NCI-H1105 treated with DMSO at 0.1 percent for 48 hours (cell line): Measurements from ENCODE around the gene COX6B1.
"Not testable (repeated sequence)": the region's sequence is repeated elsewhere in the genome, so short reads cannot be mapped to it uniquely, and the experiment has no call there.

Experiments
- DNase-seq: peaks from one replicate; lab custom pipeline; 2025; lab: John Stamatoyannopoulos, UW

COX6B1 gene

GRCh38 chr19:35665604-35666003 is 17.5 kb downstream of the COX6B1 start:
- DNase-seq = no peak

GRCh38 chr19:35666251-35666913 is 18.3 kb downstream of the COX6B1 start, which contains the start of gene UPK1A:
Gene UPK1A, plus strand, starts transcription at chr19:35666517. Its CDS starts 296 bp downstream, at chr19:35666813.
- no peak for DNase-seq

- no peak for DNase-seq
Measured at GRCh38 chr19:35669566-35669965, 21.4 kb downstream of the COX6B1 start.

DNA sequence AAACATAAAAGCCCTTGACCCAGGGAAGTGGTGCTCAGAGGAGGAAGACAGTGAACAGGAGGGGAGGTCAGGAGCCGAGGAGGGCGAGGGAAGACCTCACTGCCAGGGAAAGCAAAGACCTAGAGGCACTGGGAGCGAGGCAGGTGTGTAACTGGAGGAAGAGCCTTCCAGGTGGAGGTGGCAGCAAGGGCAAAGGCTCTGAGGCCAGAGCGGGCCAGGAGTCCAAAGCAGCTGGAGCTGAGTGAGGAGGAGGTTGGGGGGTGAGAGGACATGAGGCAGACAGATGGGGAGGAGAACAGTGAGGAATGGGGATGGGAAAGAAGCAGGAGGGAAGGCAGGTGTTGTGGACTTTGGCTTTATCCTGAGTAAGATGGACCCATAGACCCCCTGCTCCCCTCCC is 21.9 kb downstream of the COX6B1 start:
- DNase-seq = no peak

DNA sequence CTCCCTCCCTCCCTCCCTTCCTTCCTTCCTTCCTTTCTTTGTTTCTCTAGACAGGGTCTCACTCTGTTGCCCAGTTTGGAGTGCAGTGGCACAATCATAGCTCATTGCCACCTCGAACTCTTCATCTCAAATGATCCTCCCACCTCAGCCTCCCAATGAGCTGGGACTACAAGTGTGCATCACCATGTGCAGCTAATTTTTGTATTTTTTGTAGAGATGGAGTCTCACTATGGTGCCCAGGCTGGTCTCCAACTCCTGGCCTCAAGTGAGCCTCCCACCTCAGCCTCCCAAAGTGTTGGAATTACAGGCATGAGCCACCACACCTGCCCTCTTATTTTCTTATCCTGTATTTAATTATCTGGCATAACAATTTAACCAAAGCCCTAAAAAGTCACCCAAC is 22.6 kb downstream of the COX6B1 start:
- no peak for DNase-seq

DNA sequence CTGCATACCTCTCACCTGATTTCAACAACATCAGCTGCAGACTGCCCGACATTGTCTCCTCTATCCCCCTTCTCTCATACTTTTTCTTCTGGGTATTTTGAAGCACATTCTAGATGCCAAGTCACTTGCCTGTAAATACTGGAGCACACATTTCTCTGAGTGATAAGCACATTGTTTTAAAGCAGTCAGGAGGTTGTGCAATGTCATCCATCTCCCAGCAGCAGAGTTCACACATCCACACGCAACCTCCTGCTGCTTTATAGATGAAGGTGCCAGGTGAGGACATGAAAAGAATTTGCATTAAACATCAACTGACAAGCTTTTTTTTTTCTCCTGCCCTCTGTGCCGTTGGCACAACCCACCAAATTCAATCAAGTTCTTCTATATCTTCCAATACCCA is 23.7 kb downstream of the COX6B1 start:
- no peak for DNase-seq

DNA sequence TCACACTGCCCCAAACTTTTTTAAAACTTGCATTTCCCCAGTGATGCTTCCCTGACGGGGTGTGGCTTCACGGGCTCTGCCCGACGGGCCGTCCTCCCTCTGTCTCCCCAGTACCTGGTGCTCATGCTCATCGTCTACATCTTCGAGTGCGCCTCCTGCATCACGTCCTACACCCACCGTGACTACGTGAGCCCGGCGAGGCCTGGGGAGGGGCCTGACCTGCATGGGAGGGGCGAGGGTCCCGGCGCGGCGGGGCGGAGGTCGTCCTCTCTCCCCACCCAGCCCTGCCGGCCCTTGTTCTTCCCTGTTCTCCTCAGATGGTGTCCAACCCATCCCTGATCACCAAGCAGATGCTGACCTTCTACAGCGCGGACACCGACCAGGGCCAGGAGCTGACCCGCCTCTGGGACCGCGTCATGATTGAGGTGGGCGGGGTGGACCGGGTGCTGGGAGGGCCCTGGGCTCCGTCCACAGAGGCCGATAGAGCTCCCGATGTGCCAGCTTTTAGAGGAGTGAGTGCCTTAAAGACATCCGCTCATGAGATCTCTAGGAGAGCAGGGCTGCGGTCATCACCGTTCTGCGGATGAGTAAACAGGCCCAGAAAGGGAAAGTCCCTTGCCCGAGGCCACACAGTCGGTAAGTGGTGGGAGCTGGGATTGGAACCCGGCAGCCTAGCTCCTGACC is 25.1 kb downstream of the COX6B1 start:
- no peak for DNase-seq

GRCh38 chr19:35675589-35676140 is 27.5 kb downstream of the COX6B1 start:
- DNase-seq = no peak

- DNase-seq = no peak
Measured at GRCh38 chr19:35689836-35690235, 41.7 kb downstream of the COX6B1 start.

DNA sequence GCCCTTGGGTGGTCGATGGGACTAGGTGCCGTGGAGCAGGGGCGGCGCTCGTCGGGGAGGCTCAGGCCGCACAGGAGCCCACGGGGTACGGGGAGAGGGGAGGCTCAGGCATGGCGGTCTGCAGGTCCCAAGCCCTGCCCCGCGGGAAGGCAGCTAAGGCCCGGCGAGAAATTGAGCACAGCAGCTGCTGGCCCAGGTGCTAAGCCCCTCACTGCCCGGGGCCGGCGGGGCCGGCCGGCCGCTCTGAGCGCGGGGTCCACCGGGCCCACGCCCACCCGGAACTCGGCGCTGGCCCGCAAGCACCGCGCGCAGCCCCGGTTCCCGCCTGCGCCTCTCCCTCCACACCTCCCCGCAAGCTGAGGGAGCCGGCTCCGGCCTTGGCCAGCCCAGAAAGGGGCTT is 43.0 kb downstream of the COX6B1 start:
- not testable (repeated sequence) for DNase-seq

- no peak for DNase-seq
Measured at GRCh38 chr19:35692010-35692409, 43.9 kb downstream of the COX6B1 start.

- no peak for DNase-seq
Measured at GRCh38 chr19:35693422-35693821, 45.3 kb downstream of the COX6B1 start.

DNA sequence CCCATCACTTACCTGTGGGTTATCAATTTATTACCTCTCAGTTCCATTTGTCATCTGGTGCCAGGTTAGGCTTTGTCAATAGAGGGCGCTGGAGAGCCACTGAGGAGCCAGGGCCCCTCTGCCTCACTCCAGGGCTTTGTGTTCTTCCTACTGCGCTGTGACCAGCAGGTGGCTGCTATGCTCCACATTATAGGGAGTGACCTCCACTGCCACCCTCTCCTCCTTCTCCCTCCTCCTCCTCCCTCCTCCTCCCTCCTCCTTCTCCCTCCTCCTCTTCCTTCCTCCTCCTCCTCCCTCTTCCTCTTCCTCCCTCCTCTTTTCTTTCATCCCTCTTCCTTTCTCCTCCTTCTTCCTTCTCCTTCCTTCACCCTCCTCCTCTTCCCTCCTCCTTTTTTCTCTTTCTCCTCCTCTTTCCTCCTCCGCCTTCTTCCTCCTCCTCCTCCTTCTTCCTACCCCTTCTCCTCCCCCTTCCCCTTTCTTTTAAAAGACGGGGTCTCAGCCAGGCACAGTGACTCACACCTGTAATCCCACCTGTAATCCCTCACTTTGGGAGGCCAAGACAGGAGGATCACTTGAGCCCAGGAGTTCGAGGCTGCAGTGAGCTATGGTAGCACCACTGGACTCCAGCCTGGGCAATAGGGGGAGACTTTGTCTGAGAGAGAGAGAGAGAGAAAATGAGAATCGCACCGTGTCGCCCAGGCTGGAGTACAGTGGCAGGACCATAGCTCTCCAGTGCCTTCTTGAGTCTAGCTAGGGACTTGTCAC is 45.9 kb downstream of the COX6B1 start:
- peak; percentile 86 for DNase-seq

- DNase-seq = no peak
Measured at GRCh38 chr19:35695895-35696422, 47.8 kb downstream of the COX6B1 start.

DNA sequence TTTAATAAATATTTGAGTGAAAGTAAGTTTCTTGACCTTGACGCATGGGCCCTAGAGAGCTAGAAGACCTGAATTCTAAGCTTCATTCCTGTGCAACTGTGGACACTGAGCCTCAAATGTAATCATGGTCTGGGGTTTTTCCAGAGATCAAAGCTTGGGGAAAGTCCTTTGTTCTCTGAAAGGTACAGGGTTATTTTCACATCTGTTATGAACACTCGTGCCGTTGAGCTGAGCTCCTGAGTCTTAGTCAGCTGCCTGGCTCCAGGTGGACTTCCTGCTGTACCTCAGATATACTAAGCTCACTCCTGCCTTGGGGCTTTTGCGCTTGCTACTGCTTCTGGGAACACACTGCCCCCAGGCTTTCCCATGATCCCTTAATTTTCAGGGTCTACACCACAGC is 48.7 kb downstream of the COX6B1 start:
- no peak for DNase-seq

DNA sequence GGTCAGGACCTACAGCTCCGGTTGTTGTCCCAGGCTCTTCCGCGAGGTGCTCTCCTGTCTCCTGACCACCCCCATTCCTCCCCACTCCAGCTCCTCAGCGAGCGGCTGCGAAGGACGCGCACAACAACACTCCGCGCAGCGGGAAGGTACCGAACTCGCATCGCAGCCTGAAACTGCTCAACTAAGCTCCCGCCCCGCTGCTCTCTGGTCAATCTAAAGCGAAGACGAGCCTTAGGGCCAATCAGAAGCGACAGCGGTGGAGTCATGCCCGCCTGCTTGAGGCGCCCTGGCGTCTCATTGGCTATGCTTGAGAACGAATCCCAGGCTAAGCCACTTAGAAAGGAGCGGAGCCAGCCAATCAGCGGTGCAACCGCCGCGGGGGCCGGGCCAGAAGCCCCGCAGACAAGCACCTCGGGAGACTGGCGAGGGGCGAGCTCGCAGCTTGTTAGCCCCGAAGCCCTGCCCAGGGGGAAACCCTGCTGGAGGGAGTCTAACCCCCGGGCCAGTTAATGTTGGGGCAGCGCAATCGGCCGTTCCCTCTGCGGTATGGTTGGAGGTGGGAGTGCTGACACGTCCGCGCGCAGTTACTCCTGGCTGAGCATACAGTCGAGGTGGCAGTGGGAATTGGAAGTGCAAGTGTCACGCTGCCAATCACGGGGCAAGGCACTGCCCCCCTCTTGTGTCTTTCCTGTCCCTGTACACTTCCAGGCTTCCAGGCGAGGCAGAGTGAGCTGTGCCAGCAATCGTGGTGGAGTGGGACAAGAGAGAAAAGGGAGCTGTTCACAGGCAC is 54.3 kb downstream of the COX6B1 start:
- peak; percentile 99 for DNase-seq

DNA sequence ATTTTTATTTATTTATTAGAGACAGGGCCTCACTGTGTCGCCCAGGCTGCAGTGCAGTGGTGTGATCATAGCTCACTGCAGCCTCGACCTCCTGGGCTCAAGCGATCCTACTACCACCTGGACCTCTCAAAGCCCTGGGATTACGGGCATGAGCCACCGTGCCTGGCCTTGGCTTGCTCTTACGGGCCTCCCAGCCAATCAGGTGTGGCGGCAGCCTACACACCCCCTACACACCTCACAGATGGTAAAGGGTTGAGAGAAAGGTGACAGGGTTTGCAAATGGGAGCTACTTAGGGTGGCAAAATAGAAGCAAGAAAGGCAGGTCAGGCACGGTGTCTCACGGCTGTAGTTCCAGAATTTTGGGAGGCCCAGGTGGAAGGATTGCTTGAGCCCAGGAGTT is 55.2 kb downstream of the COX6B1 start:
- DNase-seq = no peak

DNA sequence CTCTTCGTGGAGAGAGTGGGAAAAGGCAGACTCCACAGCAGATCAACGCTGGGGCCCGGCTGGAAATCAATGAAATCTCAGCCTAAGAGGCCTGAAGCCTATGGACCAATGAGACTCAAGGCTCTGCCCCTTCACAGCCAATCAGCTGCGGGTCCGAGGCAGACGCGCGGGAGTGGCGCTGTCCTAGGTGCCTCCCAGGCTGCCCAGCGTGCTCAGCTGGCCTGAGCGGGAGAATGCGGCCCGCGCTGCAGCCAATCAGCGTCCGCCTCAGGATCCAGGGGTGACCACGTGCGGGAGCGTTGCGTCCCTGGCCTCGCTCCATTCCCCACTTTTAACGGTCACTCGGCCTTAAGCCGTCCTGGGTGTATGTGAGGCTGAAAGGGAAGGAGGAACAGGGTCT is 56.1 kb downstream of the COX6B1 start, which contains the start of gene ZBTB32:
TSS of gene ZBTB32 (plus strand) at position 341 of the 400 bp plus-strand sequence. CDS start 10,069 bp downstream, outside the sequence.
- DNase-seq = no peak
